Epithelial cell of proximal tubule (primary cell): ENCODE data around the gene LCE3C. TPM values are rescaled to one million over a fixed set of nuclear protein-coding genes. Genes with fewer than 3 reads are reported as not detected.

Experiments
- DNase-seq: peaks from one replicate; pipeline ENCODE4 v3.0.0-alpha.2; 2011; ENCODE audit warnings: low read depth
- H3K4me3 ChIP-seq: 2 replicates; pipeline ENCODE4 v1.5.1; 2011; ENCODE audit warnings: low read depth, mild to moderate bottlenecking, low read length
- total RNA-seq: library from RNA; depleted of rRNA; stranded (reverse); fragments of >200 nt; gene quantifications from 2 replicates; pipeline ENCODE4 v1.2.3, GENCODE V29; 2015
- TF ChIP-seq, protein P1 (sequence below): conservative IDR thresholded peaks from 2 replicates; pipeline ENCODE4 v1.5.1; 2012; ENCODE audit warnings: low read depth, mild to moderate bottlenecking, low read length

LCE3C gene
- total RNA-seq, 1 donor from 2014 or later: not detected

DNA sequence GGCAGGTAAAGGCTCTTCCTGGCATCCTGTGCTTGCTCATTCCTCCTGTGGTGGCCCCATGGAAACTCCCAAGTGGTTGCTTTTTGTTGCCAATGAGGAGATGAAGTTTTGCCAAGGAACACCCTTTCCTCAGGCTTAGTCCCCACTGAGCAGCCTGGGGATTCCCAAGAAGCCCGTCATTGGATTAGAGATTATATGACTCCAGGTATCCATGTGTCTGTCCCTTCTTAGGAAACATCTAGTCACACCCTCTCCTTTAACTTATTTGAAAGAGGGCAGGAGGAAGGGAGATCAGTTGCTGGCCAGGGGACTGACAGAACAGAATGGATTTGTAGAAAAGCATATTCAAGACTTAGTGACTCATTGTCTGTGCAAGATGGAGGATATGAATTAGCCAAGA, 26.7 kb downstream of the LCE3C start:
- TF ChIP-seq, protein P1, sequence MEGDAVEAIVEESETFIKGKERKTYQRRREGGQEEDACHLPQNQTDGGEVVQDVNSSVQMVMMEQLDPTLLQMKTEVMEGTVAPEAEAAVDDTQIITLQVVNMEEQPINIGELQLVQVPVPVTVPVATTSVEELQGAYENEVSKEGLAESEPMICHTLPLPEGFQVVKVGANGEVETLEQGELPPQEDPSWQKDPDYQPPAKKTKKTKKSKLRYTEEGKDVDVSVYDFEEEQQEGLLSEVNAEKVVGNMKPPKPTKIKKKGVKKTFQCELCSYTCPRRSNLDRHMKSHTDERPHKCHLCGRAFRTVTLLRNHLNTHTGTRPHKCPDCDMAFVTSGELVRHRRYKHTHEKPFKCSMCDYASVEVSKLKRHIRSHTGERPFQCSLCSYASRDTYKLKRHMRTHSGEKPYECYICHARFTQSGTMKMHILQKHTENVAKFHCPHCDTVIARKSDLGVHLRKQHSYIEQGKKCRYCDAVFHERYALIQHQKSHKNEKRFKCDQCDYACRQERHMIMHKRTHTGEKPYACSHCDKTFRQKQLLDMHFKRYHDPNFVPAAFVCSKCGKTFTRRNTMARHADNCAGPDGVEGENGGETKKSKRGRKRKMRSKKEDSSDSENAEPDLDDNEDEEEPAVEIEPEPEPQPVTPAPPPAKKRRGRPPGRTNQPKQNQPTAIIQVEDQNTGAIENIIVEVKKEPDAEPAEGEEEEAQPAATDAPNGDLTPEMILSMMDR: no peak
- no peak for DNase-seq
- no peak overlapping the region for H3K4me3 ChIP-seq

DNA sequence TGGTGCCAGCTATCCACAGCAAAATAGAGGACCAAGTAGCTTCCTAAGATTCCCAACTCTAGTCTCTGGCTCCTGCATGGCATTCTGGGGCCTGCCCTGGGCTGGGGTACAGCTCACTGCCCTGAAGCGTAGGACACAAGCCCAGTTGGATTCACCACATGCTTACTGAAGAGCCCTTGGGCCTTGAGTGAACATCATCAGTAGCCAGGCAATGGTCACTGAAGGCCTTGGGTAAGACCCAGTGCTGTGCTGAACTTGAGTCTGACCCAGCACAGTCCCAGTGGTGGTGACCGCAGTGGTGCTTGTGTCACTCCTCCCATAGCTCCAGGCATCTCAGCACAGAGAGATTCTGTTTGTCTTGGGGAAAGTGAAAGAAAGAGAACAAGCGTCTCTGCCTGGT, 30.6 kb downstream of the LCE3C start:
- no peak for DNase-seq
- H3K4me3 ChIP-seq: no peak overlapping the region
- TF ChIP-seq, protein P1: no peak

DNA sequence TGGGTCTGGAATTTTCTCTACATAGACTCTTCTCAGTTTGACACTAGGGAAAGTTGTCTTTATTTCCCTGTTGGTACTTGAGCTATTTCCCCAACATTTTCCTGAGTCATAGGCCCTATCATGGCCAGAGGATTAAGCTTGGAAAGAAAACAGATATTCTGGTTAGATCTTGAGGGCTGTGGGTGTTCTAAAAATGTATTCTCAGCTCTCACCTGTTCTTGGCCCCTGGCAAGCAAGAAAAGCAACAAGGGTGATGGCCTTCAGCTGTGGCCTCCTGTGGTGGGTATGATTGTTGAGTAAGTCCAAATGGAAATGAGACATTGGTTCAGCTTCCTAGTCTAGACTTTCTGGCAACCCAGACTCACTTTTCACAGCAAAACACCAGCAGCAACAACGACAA, 40.3 kb downstream of the LCE3C start:
- DNase-seq: no peak
- TF ChIP-seq, protein P1: no peak

DNA sequence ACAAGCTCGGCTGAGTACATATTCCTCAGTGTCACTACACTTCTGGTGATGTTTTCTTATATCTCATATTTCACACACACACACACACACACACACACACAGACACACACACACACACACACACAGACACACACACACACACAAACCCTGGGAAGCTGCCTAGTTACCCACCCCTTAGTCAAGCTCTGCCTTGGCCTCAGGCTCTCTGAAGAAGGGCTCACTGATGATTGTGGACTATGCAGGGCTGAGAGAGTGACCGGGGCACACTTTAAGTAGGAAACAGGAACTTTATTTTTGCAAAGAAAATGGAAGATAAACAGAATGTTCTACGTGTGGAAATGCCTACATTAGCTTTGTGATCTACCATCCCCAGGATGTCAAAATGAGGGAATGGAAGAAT, 43.9 kb downstream of the LCE3C start:
- no peak overlapping the region for H3K4me3 ChIP-seq
- TF ChIP-seq, protein P1: no peak
- no peak for DNase-seq

More for the DNA sequence above, 40.3 kb downstream of the LCE3C start:
- H3K4me3 ChIP-seq: no peak overlapping the region

DNA sequence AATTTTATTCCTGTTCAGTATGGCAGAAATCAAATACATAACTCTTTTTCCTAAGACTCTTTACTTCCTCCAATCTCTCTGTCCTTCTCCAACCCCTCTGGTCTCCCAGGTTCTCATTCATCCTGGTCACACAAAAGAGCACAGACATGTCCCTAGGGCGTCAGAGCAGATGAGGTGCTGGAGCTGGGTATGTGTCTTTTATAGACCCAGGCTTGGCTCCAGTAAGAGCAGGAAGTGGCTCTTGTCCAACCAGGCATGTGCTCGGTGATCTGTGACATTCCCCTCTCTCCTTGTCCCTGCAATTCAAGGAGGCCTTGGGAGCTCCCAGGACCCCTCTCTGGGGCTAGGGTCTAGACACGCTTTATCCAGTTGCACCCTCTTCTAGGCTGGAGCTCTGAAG, 45.1 kb downstream of the LCE3C start:
- DNase-seq: no peak
- no peak overlapping the region for H3K4me3 ChIP-seq
- TF ChIP-seq, protein P1: no peak

DNA sequence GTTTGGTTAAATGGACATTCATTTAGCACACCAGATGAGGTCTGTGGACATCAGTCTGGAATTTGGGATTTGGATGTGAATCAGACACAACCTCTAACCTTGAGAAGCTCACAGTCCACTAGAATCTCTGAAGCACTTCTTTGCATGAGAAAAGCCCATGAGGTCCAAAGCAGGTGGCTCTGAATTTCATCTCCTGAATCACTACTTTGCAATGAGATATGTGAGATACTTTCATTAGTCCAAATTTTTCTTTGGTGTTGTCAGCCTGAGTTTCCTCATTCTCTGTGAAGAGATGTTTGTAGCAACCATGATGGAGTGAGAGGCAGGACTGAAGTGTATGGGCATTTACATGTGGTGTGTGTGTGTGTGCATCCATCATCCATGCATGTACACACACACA, 46.6 kb downstream of the LCE3C start:
- TF ChIP-seq, protein P1: no peak
- no peak for DNase-seq
- no peak overlapping the region for H3K4me3 ChIP-seq

Other genes starting within 250 kb of the LCE3C start
- not detected in 2 replicates for gene FLG2, start 240.2 kb upstream of the LCE3C start, total RNA-seq
- not detected in 2 replicates for gene CRNN, start 186.0 kb upstream of the LCE3C start, total RNA-seq
- not detected in 2 replicates for gene LCE5A, start 89.4 kb upstream of the LCE3C start, total RNA-seq
- gene CRCT1, start 85.8 kb upstream of the LCE3C start, total RNA-seq: 0.40 TPM in 1 of 2 replicates, not detected in the other
- not detected in 2 replicates for gene LCE3E, start 33.5 kb upstream of the LCE3C start, total RNA-seq
- gene LCE3D, start 19.7 kb upstream of the LCE3C start, total RNA-seq: not detected in 2 replicates
- not detected in 2 replicates for gene LCE3B, start 13.6 kb downstream of the LCE3C start, total RNA-seq
- gene LCE3A, start 22.9 kb downstream of the LCE3C start, total RNA-seq: not detected in 2 replicates
- not detected in 2 replicates for gene LCE2D, start 63.1 kb downstream of the LCE3C start, total RNA-seq
- not detected in 2 replicates for gene LCE2C, start 75.0 kb downstream of the LCE3C start, total RNA-seq
- not detected in 2 replicates for gene LCE2B, start 85.9 kb downstream of the LCE3C start, total RNA-seq
- gene LCE2A, start 98.1 kb downstream of the LCE3C start, total RNA-seq: not detected in 2 replicates
- gene LCE4A, start 107.9 kb downstream of the LCE3C start, total RNA-seq: not detected in 2 replicates
- gene KPRP, start 157.8 kb downstream of the LCE3C start, total RNA-seq: not detected in 2 replicates
- not detected in 2 replicates for gene LCE1F, start 174.9 kb downstream of the LCE3C start, total RNA-seq
- gene LCE1E, start 186.0 kb downstream of the LCE3C start, total RNA-seq: not detected in 2 replicates
- not detected in 2 replicates for gene LCE1D, start 196.5 kb downstream of the LCE3C start, total RNA-seq
- not detected in 2 replicates for gene LCE1C, start 206.4 kb downstream of the LCE3C start, total RNA-seq
- gene LCE1B, start 211.7 kb downstream of the LCE3C start, total RNA-seq: not detected in 2 replicates
- gene LCE1A, start 227.2 kb downstream of the LCE3C start, total RNA-seq: not detected in 2 replicates
- gene LCE6A, start 242.6 kb downstream of the LCE3C start, total RNA-seq: not detected in 2 replicates